Testis (tissue), 3 donors: ENCODE measurements around the gene PKNOX2. TPM values are rescaled to one million over a fixed set of nuclear protein-coding genes. Genes with fewer than 3 reads are reported as not detected.

Experiments used
- DNase-seq: peaks from one replicate; pipeline ENCODE4 v3.0.0-alpha.2; 2019
- H3K27ac ChIP-seq, 2 donors: fragments of 200-600 bp; sonication (generic); one replicate each; pipeline ENCODE4 v1.5.1; 2019
- H3K27me3 ChIP-seq: fragments of 200-600 bp; sonication (generic); one replicate; pipeline ENCODE4 v1.5.1; 2019
- H3K36me3 ChIP-seq: fragments of 200-600 bp; sonication (generic); one replicate; pipeline ENCODE4 v1.5.1; 2017; ENCODE audit warnings: low read depth; ENCODE audit errors: missing control alignments
- H3K4me1 ChIP-seq: fragments of 200-600 bp; sonication (generic); one replicate; pipeline ENCODE4 v1.5.1; 2019
- H3K4me3 ChIP-seq, 2 donors: fragments of 200-600 bp; sonication (generic); one replicate each; pipeline ENCODE4 v1.5.1; 2017 to 2019
- H3K9me3 ChIP-seq: fragments of 200-600 bp; sonication (generic); one replicate; pipeline ENCODE4 v1.5.1; 2017
- CTCF ChIP-seq, 3 experiments: fragments of 450-650 bp in 2 of 3; fragments of 200-600 bp in 1 of 3; sonication (generic) in 1 of 3; IDR thresholded peaks; one replicate each; pipeline ENCODE4 v1.5.1; 2016 to 2019; ENCODE audit warnings: antibody characterized with exemption in 3 of 3, mild to moderate bottlenecking in 2 of 3, moderate library complexity in 1 of 3
- POLR2A ChIP-seq: fragments of 450-650 bp; IDR thresholded peaks from one replicate; pipeline ENCODE4 v1.6.1; 2017; ENCODE audit warnings: antibody characterized with exemption, mild to moderate bottlenecking, moderate library complexity
- WGBS, 2 donors: methylation state at CpG; one replicate each; pipeline ENCODE4 v1.1.5; 2018; 5-methylcytosine and 5-hydroxymethylcytosine counted together
- intact Hi-C: fragments of 100-400 bp; cut with DNase I; formaldehyde crosslinking; loops from one replicate; pipeline ENCODE4 v1.15.1; 2023; ENCODE audit warnings: low total_unique reads
- polyA plus RNA-seq: library from polyadenylated mRNA; stranded (reverse); fragments of 350-450 nt; fragmentation: Illumina TruSeq; extraction: RNeasy Lipid Tissue Mini Kit (QIAGEN cat#74804); gene quantifications from one replicate; pipeline ENCODE4 v1.2.3, GENCODE V29; 2014; ENCODE audit warnings: low read depth, low replicate concordance; ENCODE audit not compliant: insufficient read depth
- total RNA-seq, 2 donors: library from RNA; depleted of rRNA; stranded (reverse); fragments of >200 nt; gene quantifications; one replicate each; pipeline ENCODE4 v1.2.3, GENCODE V29; 2016

The PKNOX2 gene
- total and polyA plus RNA-seq, 3 donors from 2014 or later: 5.5 to 10.4 (median 7.3) TPM

GRCh38 chr11:125279676-125280418 is 115.3 kb downstream of the PKNOX2 start:
- H3K9me3 ChIP-seq: no peaks in the 10 kb centered on the region
- H3K36me3 ChIP-seq: no peaks in the 10 kb centered on the region
- H3K27ac ChIP-seq: no peak overlapping the region
- 86 to 90% methylated on average over 7 to 8 of the region's 8 CpGs for WGBS, 2 donors
- peaks cover 8% of the 10 kb centered on the region for H3K4me1 ChIP-seq
- intact Hi-C loops: no loop called here
- DNase-seq: no peak
- TF ChIP-seq CTCF (IDR thresholded peaks at IDR 0.05) (no peak), POLR2A (no peak)
- H3K4me3 ChIP-seq: no peak overlapping the region
- no peaks in the 10 kb centered on the region for H3K27me3 ChIP-seq

DNA sequence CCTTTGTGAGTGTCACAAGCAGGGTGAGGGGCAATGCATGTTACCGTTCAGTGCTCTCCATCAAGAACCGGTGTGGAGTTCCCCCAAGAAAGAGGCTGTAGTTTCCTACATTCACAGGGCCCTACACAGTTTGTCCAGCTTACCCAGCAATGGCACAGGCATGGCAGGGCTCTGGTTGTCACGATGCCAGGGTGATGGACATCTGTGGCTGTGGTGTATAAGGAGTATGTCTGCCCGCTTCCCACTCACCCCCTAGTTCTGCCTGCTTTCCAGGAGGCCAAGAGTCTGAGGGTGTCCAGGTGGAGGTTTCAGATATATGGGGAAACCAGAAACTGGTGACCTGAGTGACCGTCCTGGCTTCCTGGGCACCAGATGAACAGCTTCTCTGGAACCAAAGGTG is 116.1 kb downstream of the PKNOX2 start:
- H3K9me3 ChIP-seq: no peaks in the 10 kb centered on the region
- no peak overlapping the region for H3K4me3 ChIP-seq
- no peak for DNase-seq
- WGBS, 2 donors: 87 to 90% methylated on average over 5 of the region's 5 CpGs
- peaks cover 8% of the 10 kb centered on the region for H3K4me1 ChIP-seq
- H3K27me3 ChIP-seq: no peaks in the 10 kb centered on the region
- H3K27ac ChIP-seq: no peak overlapping the region
- intact Hi-C loops: no loop called here
- no peaks in the 10 kb centered on the region for H3K36me3 ChIP-seq
- no peak for TF ChIP-seq CTCF (IDR thresholded peaks at IDR 0.05)

GRCh38 chr11:125281831-125282595 is 117.5 kb downstream of the PKNOX2 start:
- WGBS, 2 donors: 58 to 60% methylated on average over 11 to 12 of the region's 12 CpGs
- intact Hi-C loops: no loop called here

DNA sequence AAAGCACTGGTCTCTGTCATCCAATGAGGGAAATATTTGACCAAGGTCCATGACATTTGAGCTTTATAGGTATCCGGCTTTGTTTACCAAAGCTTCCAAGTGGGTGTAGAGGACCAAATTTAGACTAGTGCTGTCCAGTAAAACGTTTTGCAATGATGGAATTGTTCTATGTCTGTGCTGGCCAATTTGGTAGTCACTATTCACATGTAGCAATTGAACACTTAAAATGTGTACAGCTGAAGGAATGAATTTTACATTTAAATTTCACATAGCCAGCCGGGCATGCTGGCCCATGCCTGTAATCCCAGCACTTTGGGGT is 118.0 kb downstream of the PKNOX2 start:
- 62 to 75% methylated on average over 3 of the region's 3 CpGs for WGBS, 2 donors
- Histone ChIP-seq H3K4me3 (no peak overlapping the region), H3K27me3 (no peaks in the 10 kb centered on the region), H3K36me3 (no peaks in the 10 kb centered on the region), H3K4me1 (peaks cover 20% of the 10 kb centered on the region), H3K9me3 (no peaks in the 10 kb centered on the region), H3K27ac (no peak overlapping the region)
- DNase-seq: no peak
- intact Hi-C loops: no loop called here
- TF ChIP-seq POLR2A: no peak
- no peak for TF ChIP-seq CTCF (IDR thresholded peaks at IDR 0.05)

More at GRCh38 chr11:125281831-125282595, 117.5 kb downstream of the PKNOX2 start:
- Histone ChIP-seq H3K4me1 (peaks cover 16% of the 10 kb centered on the region), H3K9me3 (no peaks in the 10 kb centered on the region), H3K27ac (no peak overlapping the region), H3K36me3 (no peaks in the 10 kb centered on the region), H3K27me3 (no peaks in the 10 kb centered on the region), H3K4me3 (no peak overlapping the region)
- DNase-seq: no peak
- TF ChIP-seq CTCF (IDR thresholded peaks at IDR 0.05) (no peak), POLR2A (no peak)
